Central memory CD8-positive, alpha-beta T cell (primary cell): Measurements from ENCODE around the gene CARD18.
"Not testable (repeated sequence)": the region's sequence is repeated elsewhere in the genome, so short reads cannot be mapped to it uniquely, and the experiment has no call there.

Experiments used
- ATAC-seq: fragments of 150-1000 bp; cut with Tn5 transposase; replicated peaks from 2 replicates; pipeline ENCODE4 v1.10.0; 2022; ENCODE audit warnings: mild to moderate bottlenecking, moderate FRiP score, moderate number of reproducible peaks; ENCODE audit not compliant: poor library complexity, severe bottlenecking; ENCODE audit errors: extremely low read depth
- DNase-seq, 2 donors: peaks; one replicate each; pipeline ENCODE4 v3.0.0; 2021; ENCODE audit warnings: low spot score in 2 of 2
- H3K27ac Mint-ChIP-seq: one replicate; pipeline ENCODE4 v1.8.0; 2022; ENCODE audit warnings: low read depth, mild to moderate bottlenecking, moderate library complexity, mixed read lengths
- H3K27me3 Mint-ChIP-seq: one replicate; pipeline ENCODE4 v1.8.0; 2022; ENCODE audit warnings: mixed read lengths
- H3K36me3 Mint-ChIP-seq: one replicate; pipeline ENCODE4 v1.8.0; 2022; ENCODE audit warnings: mild to moderate bottlenecking, moderate library complexity, mixed read lengths; ENCODE audit not compliant: insufficient read depth
- H3K4me1 Mint-ChIP-seq: one replicate; pipeline ENCODE4 v1.8.0; 2022; ENCODE audit warnings: mixed read lengths
- H3K4me3 Mint-ChIP-seq: one replicate; pipeline ENCODE4 v1.8.0; 2022; ENCODE audit warnings: mild to moderate bottlenecking, moderate library complexity, mixed read lengths
- H3K9me3 Mint-ChIP-seq: one replicate; pipeline ENCODE4 v1.8.0; 2022; ENCODE audit warnings: mixed read lengths

CARD18 gene

GRCh38 chr11:105124756-105125155 is 14.8 kb downstream of the CARD18 start:
- H3K4me1 Mint-ChIP-seq = no peaks in the 10 kb centered on the region
- DNase-seq (no peak), ATAC-seq (no peak)
- no peak overlapping the region for H3K4me3 Mint-ChIP-seq
- no peaks in the 10 kb centered on the region for H3K27me3 Mint-ChIP-seq
- H3K36me3 Mint-ChIP-seq = no peaks in the 10 kb centered on the region
- no peaks in the 10 kb centered on the region for H3K9me3 Mint-ChIP-seq
- H3K27ac Mint-ChIP-seq = no peak overlapping the region

GRCh38 chr11:105111145-105111944 is 28.2 kb downstream of the CARD18 start:
- no peaks in the 10 kb centered on the region for H3K36me3 Mint-ChIP-seq
- no peak for ATAC-seq
- peaks cover 6% of the 10 kb centered on the region for H3K4me1 Mint-ChIP-seq
- no peak for DNase-seq
- H3K27ac Mint-ChIP-seq = no peak overlapping the region
- no peak overlapping the region for H3K4me3 Mint-ChIP-seq
- H3K9me3 Mint-ChIP-seq = no peaks in the 10 kb centered on the region
- H3K27me3 Mint-ChIP-seq = peaks cover 51% of the 10 kb centered on the region

DNA sequence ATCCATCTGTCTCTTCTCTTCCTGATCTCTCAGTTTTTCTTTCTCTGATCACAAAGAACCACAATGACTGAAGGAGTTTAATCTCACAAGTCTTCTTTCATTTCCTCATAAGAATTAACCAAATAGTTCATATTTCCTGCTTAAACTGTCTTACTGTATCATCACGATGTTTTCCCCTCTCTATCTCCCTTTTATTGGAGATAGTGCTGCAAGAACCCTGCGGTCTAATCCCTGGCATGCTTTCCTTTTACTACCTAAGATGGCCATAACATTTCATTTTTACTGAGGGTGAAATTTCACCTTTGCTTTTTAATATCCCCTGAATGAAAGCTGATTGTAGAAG is 28.9 kb downstream of the CARD18 start:
- Mint-ChIP-seq H3K27ac (no peak overlapping the region), H3K27me3 (peaks cover 44% of the 10 kb centered on the region), H3K36me3 (no peaks in the 10 kb centered on the region), H3K4me1 (peaks cover 6% of the 10 kb centered on the region), H3K4me3 (no peak overlapping the region), H3K9me3 (no peaks in the 10 kb centered on the region)
- DNase-seq = no peak
- no peak for ATAC-seq

GRCh38 chr11:105109855-105110687 is 29.5 kb downstream of the CARD18 start:
- no peak overlapping the region for H3K27ac Mint-ChIP-seq
- H3K4me1 Mint-ChIP-seq = peaks cover 6% of the 10 kb centered on the region
- ATAC-seq (no peak), DNase-seq (no peak)
- peaks cover 41% of the 10 kb centered on the region for H3K27me3 Mint-ChIP-seq
- H3K4me3 Mint-ChIP-seq = no peak overlapping the region
- H3K9me3 Mint-ChIP-seq = peaks cover 2% of the 10 kb centered on the region
- no peaks in the 10 kb centered on the region for H3K36me3 Mint-ChIP-seq

- ATAC-seq (no peak), DNase-seq (no peak)
- H3K4me1 Mint-ChIP-seq = peaks cover 6% of the 10 kb centered on the region
- H3K36me3 Mint-ChIP-seq = no peaks in the 10 kb centered on the region
- H3K9me3 Mint-ChIP-seq = peaks cover 5% of the 10 kb centered on the region
- peaks cover 41% of the 10 kb centered on the region for H3K27me3 Mint-ChIP-seq
- H3K27ac Mint-ChIP-seq = no peak overlapping the region
- H3K4me3 Mint-ChIP-seq = no peak overlapping the region
These were observed 30.2 kb downstream of the CARD18 start for GRCh38 chr11:105109321-105109720.

DNA sequence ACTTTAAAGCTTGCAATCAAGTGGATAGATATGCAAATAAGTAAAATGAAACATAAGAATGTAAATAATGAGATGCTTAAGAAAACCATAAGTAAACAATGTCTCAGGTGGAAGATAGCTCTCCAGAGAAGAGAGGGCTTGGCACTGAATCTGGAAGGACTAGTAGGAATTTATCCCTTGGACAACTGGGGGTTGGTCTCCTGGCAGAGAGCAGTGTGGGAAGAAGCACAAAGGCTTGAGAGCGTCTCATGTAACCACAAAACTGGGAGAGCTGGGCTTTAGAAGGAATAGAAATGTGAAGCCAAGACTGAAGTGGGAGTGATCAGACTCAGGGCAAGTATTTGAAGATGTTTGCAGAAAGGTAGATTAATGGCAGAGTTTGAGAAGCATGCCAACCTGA is 31.3 kb downstream of the CARD18 start:
- Mint-ChIP-seq H3K27me3 (peaks cover 41% of the 10 kb centered on the region), H3K9me3 (peaks cover 5% of the 10 kb centered on the region), H3K4me1 (peaks cover 6% of the 10 kb centered on the region), H3K36me3 (peaks cover 1% of the 10 kb centered on the region), H3K4me3 (no peak overlapping the region), H3K27ac (no peak overlapping the region)
- DNase-seq (no peak), ATAC-seq (no peak)

- H3K4me1 Mint-ChIP-seq, H3K4me3 Mint-ChIP-seq, H3K36me3 Mint-ChIP-seq, ATAC-seq, H3K27ac Mint-ChIP-seq, DNase-seq, H3K9me3 Mint-ChIP-seq: not testable (repeated sequence)
- H3K27me3 Mint-ChIP-seq = peaks cover 32% of the 10 kb centered on the region
These were observed 32.2 kb downstream of the CARD18 start for GRCh38 chr11:105107226-105107825.

DNA sequence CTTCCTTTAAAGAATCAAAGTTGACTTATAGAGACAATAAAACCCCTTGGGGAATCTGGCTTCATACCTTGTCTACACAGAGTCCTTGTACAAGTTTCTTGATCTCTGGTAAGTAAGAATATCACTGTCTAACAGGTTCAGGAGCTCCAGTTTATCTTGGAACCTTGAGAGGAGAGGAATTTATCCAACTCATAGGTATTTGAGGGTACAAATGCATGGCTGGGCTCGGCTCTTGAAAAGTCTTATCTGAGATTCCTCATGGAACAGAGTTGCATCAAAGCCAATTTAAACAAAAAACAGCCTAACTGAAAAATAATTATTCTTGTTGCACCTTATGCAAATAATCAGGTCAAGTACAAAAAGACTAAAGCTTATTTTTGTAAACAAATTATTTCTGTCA is 33.4 kb downstream of the CARD18 start:
- no peak overlapping the region for H3K4me3 Mint-ChIP-seq
- peaks cover 8% of the 10 kb centered on the region for H3K4me1 Mint-ChIP-seq
- peaks cover 5% of the 10 kb centered on the region for H3K9me3 Mint-ChIP-seq
- DNase-seq (no peak), ATAC-seq (no peak)
- H3K27me3 Mint-ChIP-seq = peaks cover 25% of the 10 kb centered on the region
- H3K27ac Mint-ChIP-seq = no peak overlapping the region
- H3K36me3 Mint-ChIP-seq = peaks cover 1% of the 10 kb centered on the region

DNA sequence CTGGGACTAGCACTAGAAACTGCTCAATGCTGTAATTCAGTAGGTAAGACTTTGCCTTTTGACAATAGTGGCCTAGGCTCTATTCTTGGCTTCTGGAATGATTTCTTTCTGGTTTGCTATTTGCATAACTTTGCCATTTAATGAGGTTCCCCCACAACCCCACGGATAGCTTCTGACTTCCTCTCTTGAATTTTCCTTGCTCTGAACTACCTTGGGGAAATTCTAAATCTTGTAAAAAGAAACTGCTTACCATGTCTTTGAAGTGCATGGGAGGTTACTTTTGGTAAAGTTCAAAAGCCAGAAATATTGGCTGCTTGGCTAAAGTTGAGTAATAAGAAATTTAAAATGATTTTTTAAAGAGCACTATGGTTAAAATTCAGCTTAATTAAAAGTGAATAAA is 35.3 kb downstream of the CARD18 start:
- Mint-ChIP-seq H3K9me3 (peaks cover 5% of the 10 kb centered on the region), H3K4me3 (no peak overlapping the region), H3K4me1 (peaks cover 21% of the 10 kb centered on the region), H3K27me3 (peaks cover 17% of the 10 kb centered on the region), H3K36me3 (peaks cover 1% of the 10 kb centered on the region), H3K27ac (no peak overlapping the region)
- DNase-seq (no peak), ATAC-seq (no peak)

- DNase-seq = no peak
- Mint-ChIP-seq H3K4me3 (no peak overlapping the region), H3K4me1 (peaks cover 21% of the 10 kb centered on the region), H3K27ac (no peak overlapping the region), H3K9me3 (peaks cover 5% of the 10 kb centered on the region), H3K36me3 (peaks cover 1% of the 10 kb centered on the region), H3K27me3 (peaks cover 14% of the 10 kb centered on the region)
- ATAC-seq = no peak
These were observed 36.2 kb downstream of the CARD18 start for GRCh38 chr11:105103336-105103735.

GRCh38 chr11:105102079-105102581 is 37.4 kb downstream of the CARD18 start:
- not testable (repeated sequence) for DNase-seq, ATAC-seq, H3K27me3 Mint-ChIP-seq, H3K9me3 Mint-ChIP-seq, H3K27ac Mint-ChIP-seq, H3K4me3 Mint-ChIP-seq, H3K36me3 Mint-ChIP-seq
- peaks cover 21% of the 10 kb centered on the region for H3K4me1 Mint-ChIP-seq

DNA sequence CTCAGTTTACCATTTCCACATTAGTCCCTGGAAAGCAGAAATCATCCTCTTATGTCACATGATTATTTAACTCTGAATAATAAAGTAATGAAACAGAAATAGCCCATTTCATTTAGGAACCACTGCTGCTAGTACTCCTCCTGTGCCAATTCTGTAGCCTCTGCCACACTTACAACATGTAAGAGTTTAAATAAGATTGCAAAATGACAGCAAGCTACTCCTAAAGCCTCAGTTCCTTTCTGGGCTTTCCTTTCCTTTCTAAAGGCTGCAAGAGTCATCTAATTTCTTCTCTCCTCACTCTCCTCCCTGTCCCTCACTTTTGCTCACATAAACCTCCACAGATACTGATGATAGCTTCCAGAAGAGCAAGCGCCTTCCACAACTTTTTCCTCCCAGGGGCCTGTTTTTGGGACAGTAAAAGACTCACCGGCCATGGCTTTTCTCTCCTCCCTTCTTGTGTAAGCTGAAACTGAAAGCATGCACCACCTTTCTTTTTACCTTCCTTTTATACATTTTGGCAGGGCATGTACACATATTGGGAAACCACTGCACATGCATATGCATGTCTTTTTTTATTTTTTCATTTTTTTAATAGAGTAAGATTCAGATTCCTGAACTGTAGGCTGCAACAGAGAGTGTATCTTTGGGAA is 38.5 kb downstream of the CARD18 start:
- H3K27ac Mint-ChIP-seq = peak overlapping the region; percentile 63
- H3K9me3 Mint-ChIP-seq = peaks cover 5% of the 10 kb centered on the region
- H3K27me3 Mint-ChIP-seq = no peaks in the 10 kb centered on the region
- ATAC-seq = peak; percentile 11
- peak overlapping the region; percentile 62 for H3K4me3 Mint-ChIP-seq
- H3K4me1 Mint-ChIP-seq = peaks cover 21% of the 10 kb centered on the region
- no peak for DNase-seq
- peaks cover 1% of the 10 kb centered on the region for H3K36me3 Mint-ChIP-seq
